GM12878 (cell line): ENCODE data around the gene PIWIL4.

Experiments used
- CTCF ChIP-seq, 3 experiments: IDR thresholded peaks in 2 of 3; conservative IDR thresholded peaks in 1 of 3; 2 replicates each; pipeline ENCODE4 v1.5.1; 2011; ENCODE audit warnings: low read depth in 3 of 3, low read length in 3 of 3, mild to moderate bottlenecking in 3 of 3, control low read depth in 2 of 3, moderate library complexity in 2 of 3, inconsistent platforms in 1 of 3, mixed read lengths in 1 of 3; ENCODE audit not compliant: control insufficient read depth in 2 of 3, insufficient read depth in 1 of 3; ENCODE audit errors: extremely low read depth in 1 of 3
- EP300 ChIP-seq, 2 experiments: fragments of 150-350 bp in 1 of 2; IDR thresholded peaks; 2 replicates each; pipeline ENCODE4 v1.6.1; 2011 to 2012; ENCODE audit warnings: low read depth in 2 of 2, low read length in 2 of 2, borderline replicate concordance in 1 of 2, improper control_type of control experiment in 1 of 2, inconsistent platforms in 1 of 2; ENCODE audit not compliant: control insufficient read depth in 1 of 2
- EZH2 ChIP-seq: IDR thresholded peaks from 2 replicates; pipeline ENCODE4 v1.6.1; 2012; ENCODE audit warnings: low read depth, mild to moderate bottlenecking, control low read depth, inconsistent platforms, low read length, borderline replicate concordance; ENCODE audit not compliant: control insufficient read depth
- GABPA ChIP-seq: IDR thresholded peaks from 2 replicates; pipeline ENCODE4 v1.6.1; 2014; ENCODE audit warnings: antibody characterized with exemption, low read depth, mild to moderate bottlenecking, inconsistent platforms
- HDAC2 ChIP-seq: fragments of 200-600 bp; sonication (generic); IDR thresholded peaks from 2 replicates; pipeline ENCODE4 v1.6.1; 2017
- JUND ChIP-seq: IDR thresholded peaks from 2 replicates; pipeline ENCODE4 v1.6.1; 2012; ENCODE audit warnings: low read depth, mild to moderate bottlenecking, low read length, improper control_type of control experiment, moderate library complexity
- PKNOX1 ChIP-seq: fragments of 450-650 bp; IDR thresholded peaks from 2 replicates; pipeline ENCODE4 v1.6.1; 2016; ENCODE audit warnings: mild to moderate bottlenecking
- TCF3 ChIP-seq: IDR thresholded peaks from 2 replicates; pipeline ENCODE4 v1.6.1; 2012; ENCODE audit warnings: low read depth, mild to moderate bottlenecking, low read length, borderline replicate concordance; ENCODE audit not compliant: insufficient read depth

GRCh38 chr11:94553938-94554337, 13.2 kb upstream of the PIWIL4 start:
- no peak for TF ChIP-seq TCF3
- no peak for TF ChIP-seq JUND
- no peak for TF ChIP-seq CTCF (IDR thresholded peaks at IDR 0.05 in 2 of 3, conservative IDR thresholded peaks at IDR 0.05 in 1 of 3; ENCODE audit: control insufficient read depth in 2 of 3, extremely low read depth in 1 of 3, insufficient read depth in 1 of 3, low read depth in 3 of 3, low read length in 3 of 3)
- TF ChIP-seq EZH2 = no peak
- no peak for TF ChIP-seq GABPA
- TF ChIP-seq PKNOX1 = no peak
- no peak for TF ChIP-seq HDAC2
- TF ChIP-seq EP300 (IDR thresholded peaks at IDR 0.05; ENCODE audit: borderline replicate concordance in 1 of 2, control insufficient read depth in 1 of 2, low read depth in 2 of 2, low read length in 2 of 2) = no peak
